GM21447 (cell line): ENCODE data around the gene ARMC10.
"Not testable (repeated sequence)": the region's sequence is repeated elsewhere in the genome, so short reads cannot be mapped to it uniquely, and the experiment has no call there.

Experiments used
- ATAC-seq: cut with Tn5 transposase; IDR thresholded peaks from one replicate; pipeline ENCODE4 v1.9.1; 2021; ENCODE audit not compliant: unreplicated experiment

The ARMC10 gene

DNA sequence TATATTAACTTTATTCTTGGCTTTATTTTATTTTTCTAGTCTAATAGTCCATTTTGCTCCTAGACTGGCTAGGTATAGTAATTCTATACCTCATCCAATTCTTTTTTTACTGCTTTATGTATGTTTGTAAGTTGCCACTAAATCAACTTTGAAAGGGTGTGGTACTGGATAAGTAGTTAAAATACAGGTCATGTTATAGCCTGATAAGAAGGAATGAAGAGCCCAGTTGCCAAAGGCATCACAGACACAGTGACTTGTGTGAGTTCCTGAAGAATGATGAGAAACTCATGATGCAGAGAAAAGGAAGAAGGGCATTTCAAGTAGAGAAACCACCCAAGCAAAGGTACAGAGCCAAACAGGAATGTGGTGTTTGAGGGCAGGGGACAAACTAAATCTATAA is 46.7 kb downstream of the ARMC10 start:
- no peak for ATAC-seq

DNA sequence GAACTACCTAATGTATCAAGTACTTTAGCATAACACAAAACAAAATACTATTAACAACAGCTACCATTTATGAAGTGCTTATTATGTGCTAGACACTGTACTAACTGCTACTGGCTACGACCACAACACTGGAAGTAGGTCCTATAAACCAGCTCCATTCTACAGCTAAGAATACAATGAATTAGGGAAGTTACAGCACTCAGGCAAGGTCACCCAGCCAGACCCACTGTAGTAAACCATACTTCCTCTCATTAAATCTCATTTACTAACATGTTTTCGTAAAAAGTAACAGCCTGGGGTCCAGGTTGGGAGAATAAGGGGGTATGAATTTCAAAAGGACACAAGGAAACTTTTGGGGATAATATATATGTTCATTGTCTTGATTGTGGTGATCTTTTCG is 48.6 kb downstream of the ARMC10 start:
- no peak for ATAC-seq

DNA sequence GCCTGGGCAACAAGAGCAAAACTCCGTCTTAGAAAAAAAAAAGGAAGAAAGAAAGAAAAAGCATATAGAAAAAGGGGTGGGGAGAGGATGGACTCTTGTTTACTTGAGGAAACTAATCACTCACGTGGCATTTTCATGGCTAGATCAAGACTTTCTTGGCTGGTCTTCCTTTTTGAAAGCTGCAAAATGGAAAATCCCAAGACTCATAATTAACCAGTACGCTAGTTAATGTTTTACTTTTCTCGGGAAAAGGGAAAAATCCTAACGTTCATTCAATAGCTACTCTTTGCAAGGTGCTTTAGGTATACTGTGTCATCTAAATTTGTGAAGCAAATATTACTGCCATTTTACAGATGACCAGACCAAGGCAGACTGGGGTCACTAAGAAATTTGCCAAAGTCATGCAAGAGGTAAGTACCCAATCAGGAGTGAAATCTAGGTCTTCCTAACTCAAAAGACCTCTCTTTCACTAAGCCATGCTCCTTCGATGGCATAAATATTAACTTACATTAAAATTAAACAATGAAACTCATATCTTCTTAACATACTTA is 49.6 kb downstream of the ARMC10 start:
- ATAC-seq: no peak

DNA sequence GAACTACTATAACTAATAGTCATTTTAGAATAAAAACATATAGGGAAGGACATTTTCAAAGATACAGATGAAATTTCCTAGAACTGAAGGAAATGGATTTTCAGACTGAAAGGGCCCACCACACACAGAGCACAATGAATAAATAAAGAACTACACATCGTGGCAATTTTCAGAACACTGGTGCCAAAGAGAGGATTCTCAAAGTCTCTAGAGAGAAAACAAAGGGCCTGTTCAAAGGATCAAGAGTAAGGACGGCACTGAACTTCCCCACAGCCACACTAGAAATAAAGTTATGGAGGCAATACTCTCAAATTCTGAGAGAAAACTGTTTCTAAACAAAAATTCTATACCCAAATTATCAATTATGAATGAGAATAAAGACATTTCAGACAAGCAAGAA is 52.1 kb downstream of the ARMC10 start:
- ATAC-seq: no peak

DNA sequence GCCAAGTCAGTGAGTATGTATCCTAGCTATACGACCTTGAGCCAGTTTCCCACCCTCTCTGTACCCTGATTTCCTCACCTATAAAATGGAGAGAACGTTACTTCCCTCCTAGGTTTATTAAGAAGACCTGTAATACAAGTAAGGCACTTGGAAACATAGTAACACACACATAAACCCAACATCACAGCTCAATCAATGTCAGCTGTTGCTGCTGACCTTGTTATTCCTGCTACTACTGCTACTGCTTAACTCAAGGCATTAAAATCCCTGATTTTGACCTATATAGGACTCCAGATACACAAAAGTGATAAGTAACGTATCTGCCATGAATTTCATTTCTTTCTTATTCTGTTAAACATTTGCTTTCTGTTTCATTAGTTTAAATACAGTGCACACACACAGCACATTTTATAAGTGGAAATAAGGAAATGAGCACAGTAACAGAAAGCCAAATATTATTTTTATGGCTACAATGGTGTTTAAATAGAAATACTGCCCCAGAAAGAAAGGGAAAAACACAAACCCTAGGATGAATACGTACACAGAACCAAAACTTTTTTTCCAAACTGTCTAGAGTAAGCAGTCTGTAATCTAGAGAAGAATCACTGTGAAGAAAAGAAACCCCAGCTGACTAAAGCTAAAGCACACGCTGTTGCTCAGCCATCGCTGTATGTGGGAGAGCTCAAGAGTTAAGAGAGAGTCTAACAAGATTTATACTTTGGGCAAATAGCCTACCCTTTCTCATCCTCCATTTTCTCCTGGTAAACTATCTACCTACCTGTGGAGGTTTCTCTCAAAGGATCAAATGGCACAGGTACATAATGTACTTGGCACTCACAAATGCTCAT is 55.0 kb downstream of the ARMC10 start:
- ATAC-seq: no peak

DNA sequence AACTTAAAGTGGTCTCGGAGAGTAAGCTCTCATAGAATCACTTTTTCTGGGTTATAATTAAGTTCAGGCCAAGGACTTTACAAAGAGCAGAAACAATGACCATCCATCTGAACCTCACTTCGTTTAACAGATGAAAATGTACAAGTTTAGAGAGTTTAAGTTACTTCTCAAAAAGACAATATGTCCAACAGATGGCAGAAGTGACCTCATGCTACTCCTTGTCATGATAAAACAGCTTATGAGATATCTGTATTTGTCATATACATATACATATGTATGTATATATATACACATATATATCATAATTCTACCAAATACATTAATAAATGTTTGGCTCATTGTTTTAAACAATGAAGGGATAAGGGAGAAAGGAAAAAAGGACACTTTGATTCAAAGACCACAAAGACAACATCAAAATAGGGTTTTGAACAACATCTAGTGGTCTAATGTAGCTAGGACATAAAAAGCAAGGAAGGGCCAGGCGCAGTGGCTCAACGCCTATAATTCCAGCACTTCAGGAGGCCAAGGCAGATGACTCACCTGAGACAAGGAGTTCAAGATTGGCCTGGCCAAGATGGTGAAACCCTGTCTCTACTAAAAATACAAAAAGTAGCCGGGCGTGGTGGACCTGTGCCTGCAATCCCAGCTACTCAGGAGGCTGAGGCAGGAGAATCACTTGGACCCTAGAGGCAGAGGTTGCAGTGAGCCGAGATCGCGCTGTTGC is 56.1 kb downstream of the ARMC10 start:
- no peak for ATAC-seq

DNA sequence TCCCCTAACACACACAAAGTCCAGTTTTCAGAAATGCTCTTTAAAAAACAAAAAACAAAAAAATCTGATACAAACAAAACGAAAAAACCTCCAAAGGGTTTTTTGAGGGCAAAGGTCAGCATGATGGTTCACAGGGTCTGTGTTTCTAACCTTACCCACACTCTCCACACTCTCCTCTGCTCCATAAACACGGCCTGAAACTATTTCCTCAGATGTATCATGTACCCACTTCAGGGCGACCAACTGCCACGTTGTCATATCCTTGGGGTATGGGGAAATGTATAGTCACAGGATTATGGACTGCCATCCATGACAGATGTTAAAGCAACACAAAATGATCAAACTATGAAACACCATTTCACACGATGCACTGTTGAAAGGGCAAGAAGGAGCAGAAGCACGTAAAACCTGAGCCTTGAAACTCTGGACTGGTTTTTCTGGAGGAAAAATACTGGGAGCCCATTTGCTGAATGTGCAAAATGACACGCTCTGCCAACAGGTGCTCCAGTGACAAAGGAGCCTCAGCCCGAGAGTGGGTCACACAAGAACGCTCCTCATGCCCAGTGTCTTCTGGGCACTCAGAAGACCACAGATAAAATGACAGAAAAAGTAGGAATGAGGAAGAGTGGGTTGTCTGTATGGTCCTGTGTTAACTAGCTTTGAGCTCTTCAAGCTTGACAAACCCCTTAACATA is 58.2 kb downstream of the ARMC10 start:
- no peak for ATAC-seq

DNA sequence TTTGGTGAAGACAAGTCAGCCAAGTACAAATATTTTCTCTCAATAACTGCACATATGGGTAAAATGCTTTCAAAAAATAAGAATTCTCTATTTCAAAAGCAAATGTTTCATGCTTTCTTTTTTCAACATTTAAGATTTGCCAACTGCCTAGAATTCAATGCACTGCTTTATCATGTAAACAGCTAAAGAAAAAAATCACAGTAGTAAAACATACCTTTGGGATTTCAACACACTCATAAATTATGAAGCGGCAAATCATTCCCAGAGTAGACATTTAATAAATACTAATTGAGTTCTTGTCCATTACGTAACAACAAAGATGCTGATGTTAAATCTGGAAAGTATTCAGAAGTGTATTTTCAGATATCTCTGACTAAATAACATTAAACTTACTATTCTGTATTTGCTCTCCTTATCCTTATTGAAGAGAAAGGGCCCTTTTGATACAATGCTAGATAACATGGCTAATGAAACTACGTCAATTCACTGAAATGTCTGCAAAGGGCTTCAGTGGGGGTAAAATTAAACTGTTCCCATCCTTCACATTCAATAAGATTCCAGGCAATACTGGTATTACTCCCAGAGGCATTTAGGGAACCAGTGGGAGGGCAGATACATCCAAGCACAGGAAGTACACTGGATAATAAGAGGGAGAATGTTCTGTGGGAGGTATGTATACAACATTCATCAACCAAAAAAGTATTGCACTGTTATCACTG is 60.1 kb downstream of the ARMC10 start:
- no peak for ATAC-seq

DNA sequence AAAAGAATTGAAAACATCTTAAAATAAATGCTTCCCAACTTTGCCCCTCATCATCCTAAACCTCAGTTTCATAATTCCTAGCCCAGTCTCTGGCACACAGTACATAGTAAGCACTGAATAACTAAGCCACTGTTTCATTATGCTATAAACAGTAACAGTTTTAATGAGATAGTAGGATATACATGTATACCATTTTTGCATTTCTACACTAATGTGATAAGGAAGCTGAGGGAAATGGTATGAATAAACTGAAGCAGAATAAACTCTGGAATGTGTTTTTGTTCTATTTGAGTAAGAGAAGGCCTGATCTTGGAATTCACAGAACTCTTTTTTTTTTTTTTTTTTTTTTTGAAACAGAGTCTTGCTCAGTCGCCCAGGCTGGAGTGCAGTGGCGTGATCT is 65.1 kb downstream of the ARMC10 start:
- ATAC-seq: no peak

DNA sequence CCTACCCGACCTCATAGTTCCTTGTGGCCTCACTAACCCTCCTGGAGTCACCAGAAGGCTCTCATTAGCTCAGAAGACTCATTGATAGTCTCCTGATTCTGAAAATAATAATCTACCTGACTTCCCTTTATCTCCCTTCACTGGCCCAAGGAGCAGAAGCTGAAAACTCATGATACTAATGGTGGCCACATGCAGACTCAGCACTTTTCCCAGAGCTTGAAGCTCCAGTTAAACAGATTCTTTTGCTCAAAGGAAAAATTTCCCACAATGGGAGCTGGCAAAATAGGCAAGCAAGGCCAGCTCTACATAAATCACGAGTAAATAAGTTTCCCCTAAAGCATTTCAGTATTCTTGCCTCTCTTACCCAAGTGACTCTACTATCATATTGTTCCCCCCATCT is 65.7 kb downstream of the ARMC10 start:
- ATAC-seq: no peak

DNA sequence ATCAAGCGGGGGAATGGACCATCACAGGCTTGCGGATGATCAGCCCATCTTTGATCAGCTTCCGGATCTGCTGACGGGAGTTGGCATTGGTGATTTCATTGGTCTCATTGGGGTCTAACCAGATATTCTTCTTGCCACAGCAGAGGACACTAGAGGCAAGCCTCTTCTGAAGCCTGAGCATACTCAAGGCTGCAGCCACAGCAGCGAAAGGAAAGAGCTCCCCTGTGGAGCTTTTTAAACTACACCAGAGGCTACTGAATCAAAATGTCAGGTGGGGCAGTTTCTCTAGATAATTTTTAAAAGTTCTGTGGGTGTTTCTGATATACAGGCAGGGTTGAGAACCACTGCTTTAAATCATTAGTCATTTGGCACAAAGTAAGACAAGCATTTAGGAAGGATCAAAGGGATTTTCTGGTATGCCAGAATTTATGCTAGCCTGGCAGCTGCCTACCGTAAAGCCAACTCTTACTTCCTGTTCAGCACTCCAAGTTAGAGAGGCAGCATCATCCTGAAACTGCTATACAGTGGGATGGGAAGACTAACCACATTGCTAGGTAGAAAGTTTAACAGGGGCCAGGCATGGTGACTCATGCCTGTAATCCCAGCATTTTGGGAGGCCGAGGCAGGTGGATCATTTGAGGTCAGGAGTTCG is 66.9 kb downstream of the ARMC10 start:
- ATAC-seq: no peak

DNA sequence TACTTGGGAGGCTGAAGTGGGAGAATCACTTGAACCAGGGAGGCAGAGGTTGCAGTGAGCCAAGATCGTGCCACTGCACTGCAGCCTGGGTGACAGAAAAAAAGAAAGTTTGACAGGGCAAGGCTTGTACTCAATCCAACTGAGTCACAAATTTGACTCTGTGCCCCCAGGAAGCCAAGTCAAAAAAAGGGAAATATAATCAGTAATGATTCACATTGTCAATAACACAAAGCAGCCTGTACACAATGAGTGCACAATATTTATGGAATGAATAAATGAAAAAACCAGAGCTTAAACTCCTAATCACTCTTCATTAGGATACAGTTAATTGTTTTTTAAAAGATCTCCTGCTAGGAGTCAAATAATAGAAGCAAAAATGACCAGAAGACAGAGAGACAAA is 67.6 kb downstream of the ARMC10 start:
- ATAC-seq: no peak

DNA sequence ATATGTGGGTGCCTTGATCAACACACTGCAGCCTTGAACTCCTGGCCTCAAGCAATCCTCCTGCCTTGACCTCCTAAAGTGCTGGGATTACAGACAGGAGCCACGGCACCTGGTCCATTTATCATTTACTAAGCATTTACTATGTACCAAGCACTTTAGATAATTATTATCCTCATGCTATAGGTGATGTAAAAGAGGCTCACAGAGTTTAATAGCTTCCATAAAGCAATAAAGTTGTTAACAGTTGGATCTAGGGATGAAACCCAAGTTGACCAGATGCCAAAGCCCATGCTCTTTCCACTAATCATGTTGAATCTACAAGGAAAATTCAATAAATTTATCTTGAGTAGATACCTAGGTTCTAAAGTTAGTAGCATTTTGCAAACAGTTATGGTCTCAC is 68.9 kb downstream of the ARMC10 start:
- ATAC-seq: no peak

DNA sequence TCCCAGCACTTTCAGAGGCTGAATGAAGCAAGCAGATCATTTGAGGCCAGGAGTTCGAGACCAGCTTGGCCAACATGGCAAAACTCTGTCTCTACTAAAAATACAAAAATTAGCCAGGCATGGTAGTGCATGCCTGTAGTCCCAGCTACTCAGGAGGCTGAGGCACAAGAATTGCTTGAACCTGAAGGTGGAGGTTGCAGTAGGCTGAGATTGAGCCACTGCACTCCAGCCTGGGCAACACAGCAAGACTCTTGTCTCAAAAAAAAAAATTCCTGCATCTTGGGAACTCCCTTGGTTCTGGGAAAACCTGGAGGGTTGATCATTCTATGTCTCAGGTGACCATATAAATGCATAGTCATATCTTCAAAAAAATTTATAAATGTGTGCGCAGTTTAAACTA is 69.8 kb downstream of the ARMC10 start:
- ATAC-seq: not testable (repeated sequence)

DNA sequence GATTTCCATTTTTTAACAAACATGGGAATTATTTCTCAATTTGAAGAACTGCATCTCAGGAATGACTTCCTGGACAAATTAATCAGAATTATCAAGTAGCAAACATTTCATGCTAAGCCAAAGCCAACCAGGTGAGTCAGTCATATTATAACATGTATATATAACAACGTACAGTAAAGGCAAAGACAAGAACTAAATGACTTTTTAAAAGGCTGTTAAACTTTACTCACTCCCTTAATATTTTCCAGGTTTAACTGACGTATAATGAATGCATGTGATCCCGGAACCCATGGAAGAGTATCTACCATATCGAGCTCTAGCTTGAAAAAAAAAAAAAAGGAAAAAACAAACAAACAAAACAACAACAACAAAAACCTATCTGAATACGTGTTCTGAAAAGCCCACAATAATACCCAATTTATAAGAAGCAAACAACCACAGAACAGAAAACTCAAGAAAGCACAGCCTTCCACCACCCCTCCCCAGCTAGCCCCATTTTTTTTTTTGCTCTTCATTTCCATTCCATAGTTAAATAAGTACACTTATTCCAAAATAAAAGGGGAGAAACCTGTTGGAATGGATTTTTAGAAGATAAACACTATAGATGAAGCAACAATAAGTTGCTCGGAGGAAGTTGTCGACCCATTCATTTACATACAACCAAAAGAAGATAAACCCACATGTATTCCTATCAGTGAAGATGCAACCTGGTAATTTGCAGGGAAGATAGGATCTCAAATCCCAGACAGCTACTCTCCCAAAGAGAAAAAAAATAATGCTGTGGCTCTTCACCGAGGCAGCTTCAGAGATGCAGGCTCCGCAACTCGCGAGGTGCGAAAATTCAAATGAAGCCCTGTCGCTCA is 73.4 kb downstream of the ARMC10 start:
- ATAC-seq: no peak
